ENCODE results near the gene EEF1AKMT4. TPM values are rescaled to one million over a fixed set of nuclear protein-coding genes. Genes with fewer than 3 reads are reported as not detected.

Gene EEF1AKMT4
- total RNA-seq, 1 donor from 2014 or later: 1.7 TPM

GRCh38 chr3:184284696-184285095, 35.2 kb downstream of the EEF1AKMT4 start:
- intact Hi-C loops (cut with DNase I): no loop called here
- DNase-seq (ENCODE audit: missing footprints): no peak
- ATAC-seq: peak; percentile 37

GRCh38 chr3:184289426-184289938, 40.0 kb downstream of the EEF1AKMT4 start:
- intact Hi-C loops (cut with DNase I): no loop called here
- no peak for DNase-seq (ENCODE audit: missing footprints)
- peak; percentile 18 for ATAC-seq

GRCh38 chr3:184290331-184290730, 40.9 kb downstream of the EEF1AKMT4 start:
- DNase-seq (ENCODE audit: missing footprints): no peak
- no peak for ATAC-seq
- intact Hi-C loops (cut with DNase I): no loop called here

GRCh38 chr3:184291044-184291737, 41.7 kb downstream of the EEF1AKMT4 start:
- DNase-seq (ENCODE audit: missing footprints) (no peak), ATAC-seq (no peak)
- intact Hi-C loops (cut with DNase I): no loop called here

GRCh38 chr3:184291738-184292445, 42.4 kb downstream of the EEF1AKMT4 start:
- no peak for ATAC-seq
- DNase-seq (ENCODE audit: missing footprints): no peak
- intact Hi-C loops (cut with DNase I): no loop called here

- DNase-seq (ENCODE audit: missing footprints): no peak
- ATAC-seq: no peak
- intact Hi-C loops (cut with DNase I): loop anchor here (5.0 kb wide), 1 partner anchor 398 kb away; no protein-coding TSS in a partner anchor
Observed at GRCh38 chr3:184295771-184296170, 46.3 kb downstream of the EEF1AKMT4 start.

- intact Hi-C loops (cut with DNase I): loop anchor here (5.0 kb wide), 1 partner anchor 399 kb away; no protein-coding TSS in a partner anchor
- ATAC-seq (no peak), DNase-seq (ENCODE audit: missing footprints) (no peak)
Observed at GRCh38 chr3:184296616-184297015, 47.1 kb downstream of the EEF1AKMT4 start.

- peak; percentile 99 for ATAC-seq
- intact Hi-C loops (cut with DNase I): loop anchor here (1.0 to 5.0 kb wide), 3 partner anchors 15 to 402 kb away; partner anchors contain the start of genes ABCF3 and EIF4G1
Observed at GRCh38 chr3:184298759-184299487, 49.5 kb downstream of the EEF1AKMT4 start, which contains the start of gene PSMD2. TSS of gene PSMD2 (plus strand) at chr3:184299241. CDS start at chr3:184299267, 26 bp downstream.

GRCh38 chr3:184299488-184300377, 50.3 kb downstream of the EEF1AKMT4 start:
- ATAC-seq (no peak), DNase-seq (ENCODE audit: missing footprints) (no peak)
- intact Hi-C loops (cut with DNase I): loop anchor here (1.0 to 5.0 kb wide), 3 partner anchors 15 to 402 kb away; partner anchors contain the start of genes ABCF3 and EIF4G1

More at GRCh38 chr3:184298759-184299487, 49.5 kb downstream of the EEF1AKMT4 start, which contains the start of gene PSMD2:
- DNase-seq (ENCODE audit: missing footprints): peak; percentile 99

- no peak for DNase-seq (ENCODE audit: missing footprints)
- ATAC-seq: no peak
- intact Hi-C loops (cut with DNase I): no loop called here
Observed at GRCh38 chr3:184300378-184300720, 50.9 kb downstream of the EEF1AKMT4 start.

GRCh38 chr3:184305577-184305976, 56.1 kb downstream of the EEF1AKMT4 start:
- DNase-seq (ENCODE audit: missing footprints): no peak
- ATAC-seq: no peak
- intact Hi-C loops (cut with DNase I): no loop called here

GRCh38 chr3:184306341-184306972, 57.0 kb downstream of the EEF1AKMT4 start:
- DNase-seq (ENCODE audit: missing footprints) (no peak), ATAC-seq (no peak)
- intact Hi-C loops (cut with DNase I): no loop called here

GRCh38 chr3:184307915-184308314, 58.4 kb downstream of the EEF1AKMT4 start:
- DNase-seq (ENCODE audit: missing footprints): peak; percentile 47
- intact Hi-C loops (cut with DNase I): no loop called here
- no peak for ATAC-seq

Small RNA genes lying within 50 kb of the gene (microRNA-seq; reads per million reads assigned to microRNA genes)
- gene MIR1224: not detected

Other genes with a start within 250 kb of the EEF1AKMT4 start
- 48.2 TPM for gene ABCC5, start 231.8 kb upstream of the EEF1AKMT4 start, total RNA-seq
- not detected for gene HTR3D, start 217.9 kb upstream of the EEF1AKMT4 start, total RNA-seq
- gene HTR3C, start 196.6 kb upstream of the EEF1AKMT4 start, total RNA-seq: not detected
- gene HTR3E, start 152.6 kb upstream of the EEF1AKMT4 start, total RNA-seq: not detected
- gene EIF2B5, start 114.3 kb upstream of the EEF1AKMT4 start, total RNA-seq: 32.2 TPM
- gene DVL3, start 94.3 kb upstream of the EEF1AKMT4 start, total RNA-seq: 60.7 TPM
- 269 TPM for gene AP2M1, start 74.8 kb upstream of the EEF1AKMT4 start, total RNA-seq
- 68.2 TPM for gene ABCF3, start 63.5 kb upstream of the EEF1AKMT4 start, total RNA-seq
- gene VWA5B2, start 20.1 kb upstream of the EEF1AKMT4 start, total RNA-seq: not detected
- gene ALG3, start 710 bp upstream of the EEF1AKMT4 start, total RNA-seq: 18.4 TPM
- gene CAMK2N2, start 11.9 kb downstream of the EEF1AKMT4 start, total RNA-seq: not detected
- gene ECE2, start 26.4 kb downstream of the EEF1AKMT4 start, total RNA-seq: not detected
- 228 TPM for gene PSMD2, start 49.6 kb downstream of the EEF1AKMT4 start, total RNA-seq
- gene EIF4G1, start 64.9 kb downstream of the EEF1AKMT4 start, total RNA-seq: 274 TPM
- gene FAM131A, start 87.9 kb downstream of the EEF1AKMT4 start, total RNA-seq: 33.4 TPM
- gene CLCN2, start 111.9 kb downstream of the EEF1AKMT4 start, total RNA-seq: 2.9 TPM
- 27.1 TPM for gene POLR2H, start 112.0 kb downstream of the EEF1AKMT4 start, total RNA-seq
- 0.35 TPM for gene THPO, start 128.5 kb downstream of the EEF1AKMT4 start, total RNA-seq
- gene CHRD, start 130.4 kb downstream of the EEF1AKMT4 start, total RNA-seq: 8.7 TPM